OCI-LY1 (cell line): Measurements from ENCODE around the gene SLC12A5.

Source experiments
- H2AFZ ChIP-seq: fragments of 200-600 bp; sonication (generic), shearing (Covaris generic); 2 replicates; pipeline ENCODE4 v1.6.0; 2014; ENCODE audit warnings: antibody characterized with exemption, mild to moderate bottlenecking, low read length
- H3F3A ChIP-seq: fragments of 200-600 bp; sonication (generic), shearing (Covaris generic); 2 replicates; pipeline ENCODE4 v1.6.0; 2014; ENCODE audit warnings: mild to moderate bottlenecking, antibody characterized with exemption, low read length, moderate library complexity; ENCODE audit not compliant: insufficient read depth
- H3K27ac ChIP-seq: fragments of 200-600 bp; sonication (generic); 2 replicates; pipeline ENCODE4 v1.5.1; 2014; ENCODE audit warnings: low read length, mixed run types, mild to moderate bottlenecking, low read depth; ENCODE audit not compliant: poor library complexity, severe bottlenecking
- H3K27me3 ChIP-seq: fragments of 200-600 bp; sonication (generic); 2 replicates; pipeline ENCODE4 v1.6.0; 2014; ENCODE audit warnings: antibody characterized with exemption, mild to moderate bottlenecking, low read length, moderate library complexity; ENCODE audit not compliant: insufficient read depth
- H3K36me3 ChIP-seq: fragments of 200-600 bp; sonication (generic); 2 replicates; pipeline ENCODE4 v1.6.1; 2014; ENCODE audit warnings: mild to moderate bottlenecking, antibody characterized with exemption, low read length, moderate library complexity, mixed read lengths; ENCODE audit not compliant: insufficient read depth
- H3K4me1 ChIP-seq: fragments of 200-600 bp; sonication (generic); 2 replicates; pipeline ENCODE4 v1.5.1; 2014; ENCODE audit warnings: mild to moderate bottlenecking, low read length, moderate library complexity; ENCODE audit not compliant: insufficient read depth, severe bottlenecking
- H3K4me2 ChIP-seq: fragments of 200-600 bp; sonication (generic), shearing (Covaris generic); 2 replicates; pipeline ENCODE4 v1.6.1; 2014; ENCODE audit warnings: low read length
- H3K4me3 ChIP-seq: fragments of 200-600 bp; sonication (generic); 2 replicates; pipeline ENCODE4 v1.5.1; 2014; ENCODE audit warnings: low read length, low read depth, mild to moderate bottlenecking, mixed read lengths; ENCODE audit not compliant: poor library complexity, severe bottlenecking
- H3K79me2 ChIP-seq: fragments of 200-600 bp; shearing (Covaris generic); 2 replicates; pipeline ENCODE4 v1.6.1; 2016; ENCODE audit warnings: mixed run types, low read length, mixed read lengths; ENCODE audit not compliant: insufficient read depth
- H3K9ac ChIP-seq: fragments of 200-600 bp; sonication (generic), shearing (Covaris generic); 2 replicates; pipeline ENCODE4 v1.6.1; 2014; ENCODE audit warnings: mild to moderate bottlenecking, low read length, mixed read lengths
- H3K9me2 ChIP-seq: fragments of 200-600 bp; sonication (generic), shearing (Covaris generic); 2 replicates; pipeline ENCODE4 v1.6.1; 2014; ENCODE audit warnings: low read depth, mild to moderate bottlenecking, low read length, mixed read lengths
- H3K9me3 ChIP-seq: fragments of 200-600 bp; shearing (Covaris generic); 2 replicates; pipeline ENCODE4 v1.6.1; 2014; ENCODE audit warnings: low read length, mixed read lengths
- H4K20me1 ChIP-seq: fragments of 200-600 bp; sonication (generic), shearing (Covaris generic); 2 replicates; pipeline ENCODE4 v1.6.0; 2016; ENCODE audit warnings: mild to moderate bottlenecking, low read length; ENCODE audit not compliant: insufficient read depth
- CTCF ChIP-seq: fragments of 200-600 bp; sonication (generic), shearing (Covaris generic); IDR thresholded peaks from 2 replicates; pipeline ENCODE4 v1.5.1; 2017; ENCODE audit warnings: mild to moderate bottlenecking, antibody characterized with exemption, low read length, moderate library complexity, mixed read lengths
- EZH2 ChIP-seq: fragments of 200-600 bp; sonication (generic), shearing (Covaris generic); IDR thresholded peaks from 2 replicates; pipeline ENCODE4 v1.8.0; 2017; ENCODE audit warnings: borderline replicate concordance, mixed run types, mild to moderate bottlenecking, antibody characterized with exemption, low read length, moderate library complexity, mixed read lengths

SLC12A5 gene

GRCh38 chr20:46020555-46020954, 8.5 kb upstream of the SLC12A5 start:
- H3K9ac ChIP-seq = no peak overlapping the region
- no peaks in the 10 kb centered on the region for H3K36me3 ChIP-seq
- H3K79me2 ChIP-seq = no peaks in the 10 kb centered on the region
- no peaks in the 10 kb centered on the region for H4K20me1 ChIP-seq
- H3F3A ChIP-seq = no peaks in the 10 kb centered on the region
- no peak overlapping the region for H3K27ac ChIP-seq
- no peak overlapping the region for H3K4me2 ChIP-seq
- TF ChIP-seq EZH2 (no peak), CTCF (no peak)
- no peaks in the 10 kb centered on the region for H3K9me2 ChIP-seq
- peaks cover 9% of the 10 kb centered on the region for H3K4me1 ChIP-seq
- no peak overlapping the region for H3K4me3 ChIP-seq
- no peak overlapping the region for H2AFZ ChIP-seq
- H3K27me3 ChIP-seq = peaks cover 4% of the 10 kb centered on the region
- no peaks in the 10 kb centered on the region; the same call in 1 of the 2 replicates for H3K9me3 ChIP-seq

GRCh38 chr20:46021361-46022359, 7.4 kb upstream of the SLC12A5 start:
- peaks cover 4% of the 10 kb centered on the region for H3K27me3 ChIP-seq
- H3K9me2 ChIP-seq = no peaks in the 10 kb centered on the region
- no peak overlapping the region for H2AFZ ChIP-seq
- no peaks in the 10 kb centered on the region; the same call in 1 of the 2 replicates for H3K9me3 ChIP-seq
- peaks cover 9% of the 10 kb centered on the region for H3K4me1 ChIP-seq
- H4K20me1 ChIP-seq = no peaks in the 10 kb centered on the region
- TF ChIP-seq CTCF = peak; percentile 25; the same call in 1 of the 2 replicates
- no peak for TF ChIP-seq EZH2
- H3K27ac ChIP-seq = no peak overlapping the region
- H3K4me2 ChIP-seq = peak overlapping the region; percentile 57
- H3F3A ChIP-seq = no peaks in the 10 kb centered on the region
- peak overlapping the region; percentile 45; the same call in 1 of the 2 replicates for H3K9ac ChIP-seq
- H3K4me3 ChIP-seq = peak overlapping the region; percentile 61
- H3K36me3 ChIP-seq = no peaks in the 10 kb centered on the region
- no peaks in the 10 kb centered on the region for H3K79me2 ChIP-seq

- TF ChIP-seq CTCF (peak; percentile 59), EZH2 (no peak)
- no peaks in the 10 kb centered on the region for H4K20me1 ChIP-seq
- peaks cover 4% of the 10 kb centered on the region; the same call in 1 of the 2 replicates for H3K27me3 ChIP-seq
- no peaks in the 10 kb centered on the region for H3K9me2 ChIP-seq
- H3K4me3 ChIP-seq = peak overlapping the region; percentile 61
- H3F3A ChIP-seq = no peaks in the 10 kb centered on the region
- peak overlapping the region; percentile 57 for H3K4me2 ChIP-seq
- H3K9me3 ChIP-seq = no peaks in the 10 kb centered on the region; the same call in 1 of the 2 replicates
- peaks cover 9% of the 10 kb centered on the region for H3K4me1 ChIP-seq
- peak overlapping the region; percentile 46; the same call in 1 of the 2 replicates for H3K9ac ChIP-seq
- no peaks in the 10 kb centered on the region for H3K36me3 ChIP-seq
- H2AFZ ChIP-seq = peak overlapping the region; percentile 34; the same call in 1 of the 2 replicates
- no peak overlapping the region for H3K27ac ChIP-seq
- no peaks in the 10 kb centered on the region for H3K79me2 ChIP-seq
These were observed 6.4 kb upstream of the SLC12A5 start for GRCh38 chr20:46022411-46023147.
